HCT116 (cell line): ENCODE results near the gene RHBDD1. TPM values are rescaled to one million over a fixed set of nuclear protein-coding genes. Genes with fewer than 3 reads are reported as not detected.

Experiments used
- ATAC-seq: fragments of 200-7000 bp; cut with Tn5 transposase; 2 replicates; pipeline ENCODE4 v1.9.1; 2020; ENCODE audit warnings: mild to moderate bottlenecking, moderate library complexity
- BruUV-seq: library from RNA; stranded (reverse); fragments of 400-500 nt; replicated peaks from 2 replicates; lab custom pipeline; 2021; lab: Mats Ljungman, UMichigan
- CTCF ChIA-PET: fragments of 300-600 bp; sonication (Branson Sonifier 250); formaldehyde crosslinking; loops from one replicate; lab custom pipeline; 2021; ENCODE audit warnings: antibody characterized with exemption; lab: Charles Lee
- POLR2A ChIA-PET: fragments of 300-600, 350-600 bp; sonication (Branson Sonifier 250); formaldehyde crosslinking; loops from one replicate; lab custom pipeline; 2021; ENCODE audit warnings: antibody characterized with exemption; lab: Charles Lee
- RAD21 ChIA-PET, 2 experiments: fragments of 300-600 bp; sonication (Branson Sonifier 250); formaldehyde crosslinking; loops; one replicate each; lab custom pipeline; 2023; ENCODE audit warnings: low total read pairs in 2 of 2; ENCODE audit not compliant: uncharacterized antibody in 2 of 2, unreplicated experiment in 2 of 2, low non-redundant PET in 1 of 2; lab: Charles Lee
- DNase-seq: peaks from one replicate; pipeline ENCODE4 v3.0.0-alpha.2; 2010; ENCODE audit warnings: low read depth, low spot score
- H2AFZ ChIP-seq: fragments of 200-600 bp; shearing (Covaris generic), sonication (generic); 2 replicates; pipeline ENCODE4 v1.6.1; 2017; ENCODE audit warnings: low read depth, mixed run types, mixed read lengths, antibody characterized with exemption, low read length; ENCODE audit not compliant: poor library complexity, severe bottlenecking
- H3K27ac ChIP-seq: 2 replicates; pipeline ENCODE4 v1.5.1; 2012; ENCODE audit warnings: low read depth, low read length
- H3K27me3 ChIP-seq: fragments of 200-600 bp; sonication (generic); 2 replicates; pipeline ENCODE4 v1.6.1; 2016; ENCODE audit warnings: mixed run types, low read length, mixed read lengths; ENCODE audit not compliant: insufficient read depth
- H3K36me3 ChIP-seq, 2 experiments: fragments of 200-500 bp in 1 of 2; fragments of 200-600 bp in 1 of 2; sonication (Bioruptor generic) in 1 of 2; sonication (generic) in 1 of 2; 2 replicates each; pipeline versions ENCODE4 v1.5.1 to v1.6.1; 2014 to 2016; ENCODE audit warnings: low read length in 2 of 2, inconsistent platforms in 1 of 2, mixed read lengths in 1 of 2, mixed run types in 1 of 2; ENCODE audit not compliant: insufficient read depth in 2 of 2, control insufficient read depth in 1 of 2
- H3K4me1 ChIP-seq, 2 experiments: fragments of 200-600 bp in 1 of 2; sonication (generic) in 1 of 2; 2 replicates each; pipeline versions ENCODE4 v1.5.1 to v1.6.1; 2012 to 2017; ENCODE audit warnings: low read length in 2 of 2, inconsistent platforms in 1 of 2, mild to moderate bottlenecking in 1 of 2, mixed read lengths in 1 of 2, mixed run types in 1 of 2, moderate library complexity in 1 of 2; ENCODE audit not compliant: insufficient read depth in 2 of 2, control insufficient read depth in 1 of 2
- H3K4me2 ChIP-seq: fragments of 200-600 bp; sonication (generic); 2 replicates; pipeline ENCODE4 v1.6.1; 2017; ENCODE audit warnings: mixed run types, low read length, mixed read lengths
- H3K4me3 ChIP-seq, 2 experiments: fragments of 200-600 bp in 1 of 2; sonication (generic) in 1 of 2; replicated peaks in 1 of 2; 2 replicates each; pipeline ENCODE4 v1.5.1; 2011 to 2016; ENCODE audit warnings: low read length in 2 of 2, control low read depth in 1 of 2, low read depth in 1 of 2, mild to moderate bottlenecking in 1 of 2, mixed read lengths in 1 of 2, mixed run types in 1 of 2
- H3K79me2 ChIP-seq: fragments of 200-600 bp; sonication (generic); 2 replicates; pipeline ENCODE4 v1.6.1; 2017; ENCODE audit warnings: mild to moderate bottlenecking, mixed run types, low read length, moderate library complexity, mixed read lengths; ENCODE audit not compliant: insufficient read depth
- H3K9ac ChIP-seq: fragments of 200-600 bp; sonication (generic); 2 replicates; pipeline ENCODE4 v1.6.1; 2016; ENCODE audit warnings: low read length, mixed read lengths
- H3K9me2 ChIP-seq: fragments of 200-600 bp; sonication (generic), shearing (Covaris generic); 2 replicates; pipeline ENCODE4 v1.6.1; 2017; ENCODE audit warnings: mixed run types, mild to moderate bottlenecking, moderate library complexity; ENCODE audit not compliant: insufficient read depth
- H3K9me3 ChIP-seq, 2 experiments: fragments of 200-500 bp in 1 of 2; fragments of 200-600 bp in 1 of 2; sonication (Bioruptor generic) in 1 of 2; sonication (generic) in 1 of 2; 2 replicates each; pipeline ENCODE4 v1.6.1; 2014 to 2017; ENCODE audit warnings: low read length in 2 of 2, mixed read lengths in 2 of 2, inconsistent platforms in 1 of 2, low read depth in 1 of 2, mild to moderate bottlenecking in 1 of 2, mixed run types in 1 of 2, moderate library complexity in 1 of 2; ENCODE audit not compliant: control insufficient read depth in 1 of 2, insufficient read depth in 1 of 2
- H4K20me1 ChIP-seq: fragments of 200-600 bp; sonication (generic), shearing (Covaris generic); 2 replicates; pipeline ENCODE4 v1.6.1; 2017; ENCODE audit warnings: mixed run types, mild to moderate bottlenecking, moderate library complexity; ENCODE audit not compliant: insufficient read depth
- CBX3 ChIP-seq: IDR thresholded peaks from 2 replicates; pipeline ENCODE4 v1.6.1; 2012; ENCODE audit warnings: low read depth
- CEBPB ChIP-seq: IDR thresholded peaks from 2 replicates; pipeline ENCODE4 v1.6.1; 2012; ENCODE audit warnings: low read depth
- EGR1 ChIP-seq: IDR thresholded peaks from 2 replicates; pipeline ENCODE4 v1.6.1; 2012; ENCODE audit warnings: low read depth
- EZH2 ChIP-seq: fragments of 200-600 bp; sonication (generic); IDR thresholded peaks from 2 replicates; pipeline ENCODE4 v1.6.1; 2017; ENCODE audit warnings: antibody characterized with exemption, mixed run types
- EZH2phosphoT487 ChIP-seq: fragments of 200-600 bp; IDR thresholded peaks from 2 replicates; pipeline ENCODE4 v1.6.1; 2018; ENCODE audit warnings: antibody characterized with exemption, borderline replicate concordance
- FOSL1 ChIP-seq: IDR thresholded peaks from 2 replicates; pipeline ENCODE4 v1.6.1; 2012; ENCODE audit warnings: low read depth
- JUND ChIP-seq: IDR thresholded peaks from 2 replicates; pipeline ENCODE4 v1.6.1; 2012
- POLR2A ChIP-seq: IDR thresholded peaks from 2 replicates; pipeline ENCODE4 v1.7.0; 2011; ENCODE audit warnings: borderline replicate concordance; ENCODE audit not compliant: insufficient read depth, insufficient read length; ENCODE audit errors: extremely low read depth
- POLR2AphosphoS5 ChIP-seq: IDR thresholded peaks from 2 replicates; pipeline ENCODE4 v1.6.1; 2011; ENCODE audit warnings: mild to moderate bottlenecking, low read depth, low read length, moderate library complexity
- SIN3A ChIP-seq: IDR thresholded peaks from 2 replicates; pipeline ENCODE4 v1.6.1; 2012; ENCODE audit warnings: low read depth
- SRF ChIP-seq: IDR thresholded peaks from 2 replicates; pipeline ENCODE4 v1.6.1; 2012; ENCODE audit warnings: low read depth
- TCF7L2 ChIP-seq: IDR thresholded peaks from 2 replicates; pipeline ENCODE4 v1.7.0; 2011; ENCODE audit warnings: borderline replicate concordance, inconsistent platforms; ENCODE audit not compliant: insufficient read depth, insufficient read length; ENCODE audit errors: extremely low read depth
- YY1 ChIP-seq: IDR thresholded peaks from 2 replicates; pipeline ENCODE4 v1.6.1; 2011; ENCODE audit warnings: low read length, low read depth, moderate library complexity, mild to moderate bottlenecking; ENCODE audit not compliant: insufficient replicate concordance; ENCODE audit errors: extremely low read depth
- ZFX ChIP-seq: fragments of 450-650 bp; IDR thresholded peaks from 2 replicates; pipeline ENCODE4 v1.6.1; 2017
- ZNF274 ChIP-seq: fragments of 200-500 bp; sonication (Bioruptor generic); IDR thresholded peaks from 2 replicates; pipeline ENCODE4 v1.6.1; 2014; ENCODE audit warnings: mild to moderate bottlenecking, low read depth, low read length, inconsistent platforms
- intact Hi-C: fragments of 100-400 bp; cut with micrococcal nuclease; formaldehyde crosslinking; loops from 2 replicates; pipeline ENCODE4 v1.10.0; 2022
- total RNA-seq: library from RNA; stranded (reverse); gene quantifications from one replicate; pipeline ENCODE4 v1.2.1, GENCODE V29; 2021; ENCODE audit not compliant: unreplicated experiment
- TF ChIP-seq, protein P1 (sequence below): IDR thresholded peaks from 2 replicates; pipeline ENCODE4 v1.6.1; 2011; ENCODE audit warnings: mild to moderate bottlenecking, low read length, moderate library complexity; ENCODE audit not compliant: insufficient replicate concordance; ENCODE audit errors: extremely low read depth
- TF ChIP-seq, protein P2 (sequence below): IDR thresholded peaks from 2 replicates; pipeline ENCODE4 v1.6.1; 2012; ENCODE audit warnings: low read depth
- TF ChIP-seq, protein P3 (sequence below): IDR thresholded peaks from 2 replicates; pipeline ENCODE4 v1.6.1; 2012

Gene RHBDD1
- total RNA-seq, 1 experiment from 2014 or later: 73.8 TPM

DNA sequence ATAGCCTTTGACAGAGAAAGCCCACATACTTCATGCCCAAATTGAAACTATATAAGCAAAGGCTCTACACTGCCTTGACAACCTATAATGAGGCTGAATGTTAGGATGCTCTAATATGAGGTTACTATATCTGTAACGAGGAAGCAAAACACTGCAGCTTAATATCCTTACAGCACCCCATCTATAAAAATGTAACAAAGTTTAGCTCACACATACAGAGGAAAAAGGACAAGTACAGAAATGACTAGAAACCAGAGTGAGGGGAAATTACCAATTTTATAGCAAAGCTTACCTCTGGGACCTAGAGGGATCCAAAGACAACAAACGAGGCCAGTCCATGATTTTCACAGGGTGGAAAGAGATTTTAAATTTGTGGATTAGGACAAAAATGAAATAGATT lies 189.7 kb downstream of the RHBDD1 start:
- RAD21 ChIA-PET: no interaction called here
- no peaks in the 10 kb centered on the region for H3K9me3 ChIP-seq
- H3K27me3 ChIP-seq: no peaks in the 10 kb centered on the region
- ATAC-seq (no peak), DNase-seq (no peak)
- BruUV-seq: no TSS peak
- CTCF ChIA-PET: no interaction called here
- H3K27ac ChIP-seq: no peak overlapping the region
- TF ChIP-seq, protein P1, sequence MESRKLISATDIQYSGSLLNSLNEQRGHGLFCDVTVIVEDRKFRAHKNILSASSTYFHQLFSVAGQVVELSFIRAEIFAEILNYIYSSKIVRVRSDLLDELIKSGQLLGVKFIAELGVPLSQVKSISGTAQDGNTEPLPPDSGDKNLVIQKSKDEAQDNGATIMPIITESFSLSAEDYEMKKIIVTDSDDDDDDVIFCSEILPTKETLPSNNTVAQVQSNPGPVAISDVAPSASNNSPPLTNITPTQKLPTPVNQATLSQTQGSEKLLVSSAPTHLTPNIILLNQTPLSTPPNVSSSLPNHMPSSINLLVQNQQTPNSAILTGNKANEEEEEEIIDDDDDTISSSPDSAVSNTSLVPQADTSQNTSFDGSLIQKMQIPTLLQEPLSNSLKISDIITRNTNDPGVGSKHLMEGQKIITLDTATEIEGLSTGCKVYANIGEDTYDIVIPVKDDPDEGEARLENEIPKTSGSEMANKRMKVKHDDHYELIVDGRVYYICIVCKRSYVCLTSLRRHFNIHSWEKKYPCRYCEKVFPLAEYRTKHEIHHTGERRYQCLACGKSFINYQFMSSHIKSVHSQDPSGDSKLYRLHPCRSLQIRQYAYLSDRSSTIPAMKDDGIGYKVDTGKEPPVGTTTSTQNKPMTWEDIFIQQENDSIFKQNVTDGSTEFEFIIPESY: no peak
- TF ChIP-seq EZH2: no peak
- TF ChIP-seq, protein P2, sequence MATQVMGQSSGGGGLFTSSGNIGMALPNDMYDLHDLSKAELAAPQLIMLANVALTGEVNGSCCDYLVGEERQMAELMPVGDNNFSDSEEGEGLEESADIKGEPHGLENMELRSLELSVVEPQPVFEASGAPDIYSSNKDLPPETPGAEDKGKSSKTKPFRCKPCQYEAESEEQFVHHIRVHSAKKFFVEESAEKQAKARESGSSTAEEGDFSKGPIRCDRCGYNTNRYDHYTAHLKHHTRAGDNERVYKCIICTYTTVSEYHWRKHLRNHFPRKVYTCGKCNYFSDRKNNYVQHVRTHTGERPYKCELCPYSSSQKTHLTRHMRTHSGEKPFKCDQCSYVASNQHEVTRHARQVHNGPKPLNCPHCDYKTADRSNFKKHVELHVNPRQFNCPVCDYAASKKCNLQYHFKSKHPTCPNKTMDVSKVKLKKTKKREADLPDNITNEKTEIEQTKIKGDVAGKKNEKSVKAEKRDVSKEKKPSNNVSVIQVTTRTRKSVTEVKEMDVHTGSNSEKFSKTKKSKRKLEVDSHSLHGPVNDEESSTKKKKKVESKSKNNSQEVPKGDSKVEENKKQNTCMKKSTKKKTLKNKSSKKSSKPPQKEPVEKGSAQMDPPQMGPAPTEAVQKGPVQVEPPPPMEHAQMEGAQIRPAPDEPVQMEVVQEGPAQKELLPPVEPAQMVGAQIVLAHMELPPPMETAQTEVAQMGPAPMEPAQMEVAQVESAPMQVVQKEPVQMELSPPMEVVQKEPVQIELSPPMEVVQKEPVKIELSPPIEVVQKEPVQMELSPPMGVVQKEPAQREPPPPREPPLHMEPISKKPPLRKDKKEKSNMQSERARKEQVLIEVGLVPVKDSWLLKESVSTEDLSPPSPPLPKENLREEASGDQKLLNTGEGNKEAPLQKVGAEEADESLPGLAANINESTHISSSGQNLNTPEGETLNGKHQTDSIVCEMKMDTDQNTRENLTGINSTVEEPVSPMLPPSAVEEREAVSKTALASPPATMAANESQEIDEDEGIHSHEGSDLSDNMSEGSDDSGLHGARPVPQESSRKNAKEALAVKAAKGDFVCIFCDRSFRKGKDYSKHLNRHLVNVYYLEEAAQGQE: no peak
- TF ChIP-seq SIN3A: no peak
- TF ChIP-seq YY1: no peak
- TF ChIP-seq, protein P3, sequence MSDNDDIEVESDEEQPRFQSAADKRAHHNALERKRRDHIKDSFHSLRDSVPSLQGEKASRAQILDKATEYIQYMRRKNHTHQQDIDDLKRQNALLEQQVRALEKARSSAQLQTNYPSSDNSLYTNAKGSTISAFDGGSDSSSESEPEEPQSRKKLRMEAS: no peak
- no peak for TF ChIP-seq CBX3
- TF ChIP-seq POLR2AphosphoS5: no peak
- TF ChIP-seq SRF: no peak
- TF ChIP-seq JUND: no peak
- no peak for TF ChIP-seq POLR2A
- no peak for TF ChIP-seq FOSL1
- no peak for TF ChIP-seq EZH2phosphoT487
- TF ChIP-seq ZNF274: no peak
- TF ChIP-seq CEBPB: no peak
- no peak for TF ChIP-seq TCF7L2
- no peak for TF ChIP-seq ZFX
- no peak for TF ChIP-seq EGR1
- H3K36me3 ChIP-seq: no peaks in the 10 kb centered on the region
- intact Hi-C loops: no loop called here
- peaks cover 0 to 4% of the 10 kb centered on the region in 2 experiments; a peak in 1 of 4 replicates for H3K4me1 ChIP-seq
- no peak overlapping the region for H3K9ac ChIP-seq
- H3K4me2 ChIP-seq: no peak overlapping the region
- POLR2A ChIA-PET: no interaction called here
- no peaks in the 10 kb centered on the region for H3K79me2 ChIP-seq
- H4K20me1 ChIP-seq: no peaks in the 10 kb centered on the region
- H3K9me2 ChIP-seq: no peaks in the 10 kb centered on the region
- no peak overlapping the region for H2AFZ ChIP-seq
- H3K4me3 ChIP-seq: no peak overlapping the region
